Erythroblast (primary cell): ENCODE data around the gene DACH1.

Source experiments
- GATA1 ChIP-seq: IDR thresholded peaks from 2 replicates; pipeline ENCODE4 v1.6.1; 2011; ENCODE audit warnings: low read depth, mild to moderate bottlenecking, control low read depth, low read length, moderate library complexity
- POLR2A ChIP-seq: IDR thresholded peaks from 2 replicates; pipeline ENCODE4 v1.6.1; 2011; ENCODE audit warnings: mild to moderate bottlenecking, low read length

GRCh38 chr13:71489041-71489440 is 378.0 kb downstream of the DACH1 start:
- TF ChIP-seq POLR2A (no peak), GATA1 (no peak)
